H9 (cell line): ENCODE data around the gene TBC1D10B. TPM values are rescaled to one million over a fixed set of nuclear protein-coding genes. Genes with fewer than 3 reads are reported as not detected.

ENCODE experiments used
- DNase-seq: peaks from one replicate; pipeline ENCODE4 v3.0.0-alpha.2; 2017
- H2AFZ ChIP-seq: one replicate; pipeline ENCODE4 v1.6.1; 2013; ENCODE audit warnings: mild to moderate bottlenecking, low read length, control low read depth, moderate library complexity
- H2AK5ac ChIP-seq: 2 replicates; pipeline ENCODE4 v1.6.1; 2013; ENCODE audit warnings: low read length, control low read depth, mixed read lengths; ENCODE audit not compliant: insufficient read length
- H2BK120ac ChIP-seq: one replicate; pipeline ENCODE4 v1.6.1; 2013; ENCODE audit warnings: low read depth, mild to moderate bottlenecking, low read length, control low read depth, inconsistent platforms; ENCODE audit not compliant: poor library complexity, severe bottlenecking
- H2BK12ac ChIP-seq: 2 replicates; pipeline ENCODE4 v1.6.1; 2013; ENCODE audit warnings: low read length, control low read depth, mixed read lengths, low read depth; ENCODE audit not compliant: insufficient read length
- H2BK15ac ChIP-seq: 2 replicates; pipeline ENCODE4 v1.6.1; 2013; ENCODE audit warnings: low read depth, low read length, control low read depth
- H2BK20ac ChIP-seq: one replicate; pipeline ENCODE4 v1.6.1; 2013; ENCODE audit warnings: low read depth, mild to moderate bottlenecking, low read length, control low read depth, inconsistent platforms; ENCODE audit not compliant: poor library complexity, severe bottlenecking
- H2BK5ac ChIP-seq: 2 replicates; pipeline ENCODE4 v1.6.1; 2013; ENCODE audit warnings: low read length, control low read depth, mixed read lengths; ENCODE audit not compliant: insufficient read length
- H3K14ac ChIP-seq: 2 replicates; pipeline ENCODE4 v1.6.1; 2013; ENCODE audit warnings: low read length, control low read depth; ENCODE audit not compliant: insufficient read depth
- H3K18ac ChIP-seq: 2 replicates; pipeline ENCODE4 v1.6.1; 2013; ENCODE audit warnings: low read depth, mild to moderate bottlenecking, mixed read lengths, low read length, control low read depth; ENCODE audit not compliant: insufficient read length
- H3K23ac ChIP-seq: 2 replicates; pipeline ENCODE4 v1.6.1; 2013; ENCODE audit warnings: low read length, control low read depth, mixed read lengths, low read depth; ENCODE audit not compliant: insufficient read length
- H3K23me2 ChIP-seq: 2 replicates; pipeline ENCODE4 v1.6.1; 2013; ENCODE audit warnings: low read depth, mild to moderate bottlenecking, mixed read lengths, low read length, control low read depth; ENCODE audit not compliant: insufficient read length, poor library complexity, severe bottlenecking
- H3K27ac ChIP-seq: 2 replicates; pipeline ENCODE4 v1.5.1; 2013; ENCODE audit warnings: low read length, control low read depth, mixed read lengths, low read depth; ENCODE audit not compliant: insufficient read length
- H3K27me3 ChIP-seq: 2 replicates; pipeline ENCODE4 v1.6.1; 2013; ENCODE audit warnings: low read length, control low read depth, inconsistent platforms; ENCODE audit not compliant: insufficient read depth
- H3K4ac ChIP-seq: 2 replicates; pipeline ENCODE4 v1.6.1; 2013; ENCODE audit warnings: low read depth, mild to moderate bottlenecking, control low read depth, inconsistent platforms, low read length, moderate library complexity
- H3K4me1 ChIP-seq: 2 replicates; pipeline ENCODE4 v1.6.1; 2013; ENCODE audit warnings: low read length, control low read depth, inconsistent platforms; ENCODE audit not compliant: insufficient read depth
- H3K4me2 ChIP-seq: 2 replicates; pipeline ENCODE4 v1.6.1; 2013; ENCODE audit warnings: low read length, control low read depth, mixed read lengths; ENCODE audit not compliant: insufficient read length, insufficient read depth
- H3K56ac ChIP-seq: 2 replicates; pipeline ENCODE4 v1.6.1; 2013; ENCODE audit warnings: low read depth, mild to moderate bottlenecking, mixed read lengths, low read length, control low read depth; ENCODE audit not compliant: insufficient read length
- H3K79me1 ChIP-seq: 2 replicates; pipeline ENCODE4 v1.6.1; 2013; ENCODE audit warnings: low read depth, mild to moderate bottlenecking, moderate library complexity, low read length, control low read depth, inconsistent platforms; ENCODE audit not compliant: insufficient read depth, poor library complexity, severe bottlenecking
- H3K79me2 ChIP-seq: 2 replicates; pipeline ENCODE4 v1.6.1; 2013; ENCODE audit warnings: low read length, control low read depth, inconsistent platforms; ENCODE audit not compliant: insufficient read depth
- H3K9ac ChIP-seq: 2 replicates; pipeline ENCODE4 v1.6.1; 2013; ENCODE audit warnings: low read length, control low read depth, mixed read lengths; ENCODE audit not compliant: insufficient read length; ENCODE audit errors: extremely low read depth
- H3K9me3 ChIP-seq: one replicate; pipeline ENCODE4 v1.6.1; 2013; ENCODE audit warnings: low read depth, low read length, inconsistent platforms; ENCODE audit not compliant: control insufficient read depth
- H3T11ph ChIP-seq: one replicate; pipeline ENCODE4 v1.6.1; 2013; ENCODE audit warnings: mild to moderate bottlenecking, low read length, control low read depth, inconsistent platforms
- H4K20me1 ChIP-seq: one replicate; pipeline ENCODE4 v1.6.1; 2013; ENCODE audit not compliant: control insufficient read depth, insufficient read length, insufficient read depth
- H4K5ac ChIP-seq: 2 replicates; pipeline ENCODE4 v1.6.1; 2013; ENCODE audit warnings: low read depth, mild to moderate bottlenecking, mixed read lengths, low read length, control low read depth; ENCODE audit not compliant: insufficient read length
- H4K8ac ChIP-seq: replicated peaks from 2 replicates; pipeline ENCODE4 v1.6.1; 2013; ENCODE audit warnings: low read length, control low read depth, mixed read lengths, low read depth; ENCODE audit not compliant: insufficient read length
- H4K91ac ChIP-seq: 2 replicates; pipeline ENCODE4 v1.6.1; 2013; ENCODE audit warnings: low read depth, mild to moderate bottlenecking, moderate library complexity, mixed read lengths, low read length, control low read depth; ENCODE audit not compliant: insufficient read length
- H3K27ac Mint-ChIP-seq, 3 experiments: 2 replicates in 2 of 3; 3 replicates in 1 of 3; pipeline ENCODE4 v1.8.0; 2020 to 2021; ENCODE audit warnings: mixed read lengths in 3 of 3, mild to moderate bottlenecking in 1 of 3, moderate library complexity in 1 of 3
- H3K27me3 Mint-ChIP-seq: 2 replicates; pipeline ENCODE4 v1.8.0; 2021; ENCODE audit warnings: low read depth, mild to moderate bottlenecking, moderate library complexity, mixed read lengths
- H3K36me3 Mint-ChIP-seq, 3 experiments: 2 replicates in 2 of 3; 3 replicates in 1 of 3; pipeline ENCODE4 v1.8.0; 2020 to 2021; ENCODE audit warnings: low read depth in 3 of 3, mixed read lengths in 3 of 3; ENCODE audit not compliant: insufficient read depth in 1 of 3
- H3K4me1 Mint-ChIP-seq, 2 experiments: 2 replicates each; pipeline ENCODE4 v1.8.0; 2020; ENCODE audit warnings: mixed read lengths in 2 of 2
- H3K4me3 Mint-ChIP-seq, 2 experiments: 2 replicates in 1 of 2; 3 replicates in 1 of 2; pipeline ENCODE4 v1.8.0; 2020 to 2021; ENCODE audit warnings: mild to moderate bottlenecking in 2 of 2, mixed read lengths in 2 of 2, moderate library complexity in 1 of 2
- H3K9me3 Mint-ChIP-seq, 2 experiments: 2 replicates in 1 of 2; 3 replicates in 1 of 2; pipeline ENCODE4 v1.8.0; 2020; ENCODE audit warnings: mild to moderate bottlenecking in 2 of 2, mixed read lengths in 2 of 2, moderate library complexity in 1 of 2
- CTCF ChIP-seq: fragments of 200-600 bp; sonication (generic); conservative IDR thresholded peaks from 3 replicates; pipeline ENCODE4 v1.8.0; 2021; ENCODE audit warnings: antibody characterized with exemption, mild to moderate bottlenecking
- WGBS: extraction: QIAGEN DNeasy Blood & Tissue Kit; methylation state at CpG from one replicate; pipeline ENCODE4 v1.1.7; 2013; ENCODE audit warnings: missing lambda C conversion rate, low lambda C conversion rate, mixed read lengths; ENCODE audit not compliant: insufficient read length; ENCODE audit errors: extremely low coverage; 5-methylcytosine and 5-hydroxymethylcytosine counted together
- total RNA-seq: library from RNA; stranded (reverse); gene quantifications from 2 replicates; pipeline ENCODE4 v1.2.1, GENCODE V29; 2021

TBC1D10B gene
- total RNA-seq, 1 experiment from 2014 or later: 25.6 TPM

DNA sequence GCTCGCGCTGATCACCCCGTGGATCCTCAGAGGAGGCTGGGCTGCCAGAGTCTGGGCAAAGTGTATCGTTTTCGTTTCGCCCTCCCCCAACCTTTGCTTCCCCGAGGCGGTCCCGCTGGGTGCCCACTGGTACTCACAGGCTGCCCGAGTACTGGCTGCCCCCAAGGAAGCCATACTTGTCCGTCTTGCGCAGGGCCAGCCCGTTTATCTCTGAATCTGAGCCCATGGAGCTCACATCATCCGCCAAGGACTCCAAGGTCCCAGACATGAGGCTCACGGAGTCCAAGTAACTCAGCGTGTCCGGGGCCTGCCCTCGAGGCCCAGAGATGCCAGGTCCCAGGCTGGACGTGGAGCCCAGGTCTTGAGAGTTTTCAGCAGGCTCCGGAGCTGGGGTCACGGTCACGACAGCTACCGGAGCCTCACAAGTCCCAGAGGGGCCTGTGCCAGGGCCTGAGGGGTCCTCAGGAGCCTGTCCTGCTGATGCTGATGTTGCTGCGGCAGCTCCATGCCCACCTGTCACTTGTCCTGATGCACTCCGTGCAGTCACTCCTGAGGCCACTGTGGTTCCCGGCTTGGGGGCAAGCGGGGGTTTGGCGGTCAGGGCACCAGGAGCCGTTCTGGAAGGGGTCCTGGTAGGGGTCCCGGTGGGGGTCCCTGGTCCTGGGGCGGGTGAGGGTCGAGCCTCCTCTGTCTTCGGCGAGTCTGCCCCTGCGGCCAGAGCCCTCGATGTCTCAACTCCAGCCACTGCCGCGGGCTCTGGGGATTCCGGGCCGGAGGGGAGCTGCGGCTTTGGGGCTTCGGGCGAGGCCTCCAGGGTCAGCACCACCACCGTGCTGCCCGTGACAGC, 980 bp downstream of the TBC1D10B start:
- Histone ChIP-seq H3T11ph (no peak overlapping the region), H2BK5ac (no peak overlapping the region), H3K23ac (no peak overlapping the region), H4K8ac (no peak overlapping the region), H2BK12ac (no peak overlapping the region), H2BK20ac (no peak overlapping the region), H3K9me3 (no peaks in the 10 kb centered on the region), H3K9ac (peak overlapping the region; percentile 40), H4K5ac (no peak overlapping the region), H3K79me2 (no peaks in the 10 kb centered on the region; the same call in none of the 2 replicates), H2AK5ac (no peak overlapping the region), H4K20me1 (no peaks in the 10 kb centered on the region), H3K23me2 (peaks cover 10% of the 10 kb centered on the region), H3K56ac (no peak overlapping the region), H3K14ac (no peak overlapping the region; the same call in 1 of the 2 replicates), H3K4me2 (peak overlapping the region; percentile 80), H4K91ac (no peak overlapping the region), H3K4me1 (peaks cover 6% of the 10 kb centered on the region), H3K27ac (no peak overlapping the region), H2BK15ac (no peak overlapping the region), H2AFZ (no peak overlapping the region), H3K79me1 (peaks cover 3% of the 10 kb centered on the region), H3K27me3 (no peaks in the 10 kb centered on the region), H2BK120ac (no peak overlapping the region), H3K18ac (no peak overlapping the region), H3K4ac (no peak overlapping the region)
- Mint-ChIP-seq H3K4me3 (peak overlapping the region; percentile 75 to 84), H3K27ac (peak overlapping the region in 1 of 3 experiments; percentile 64; a peak in 2 of 7 replicates), H3K4me1 (peaks cover 32 to 34% of the 10 kb centered on the region in 2 experiments), H3K9me3 (peaks cover 0 to 3% of the 10 kb centered on the region in 2 experiments; a peak in 3 of 5 replicates), H3K36me3 (peaks cover 6 to 16% (median 15%) of the 10 kb centered on the region in 3 experiments; a peak in 6 of 7 replicates), H3K27me3 (peaks cover 2% of the 10 kb centered on the region; the same call in 1 of the 2 replicates)
- DNase-seq: no peak
- TF ChIP-seq CTCF: no peak
- no CpG with 5 or more reads among the region's 45 CpGs for WGBS
